ENCODE data around the gene AURKB.

DNA sequence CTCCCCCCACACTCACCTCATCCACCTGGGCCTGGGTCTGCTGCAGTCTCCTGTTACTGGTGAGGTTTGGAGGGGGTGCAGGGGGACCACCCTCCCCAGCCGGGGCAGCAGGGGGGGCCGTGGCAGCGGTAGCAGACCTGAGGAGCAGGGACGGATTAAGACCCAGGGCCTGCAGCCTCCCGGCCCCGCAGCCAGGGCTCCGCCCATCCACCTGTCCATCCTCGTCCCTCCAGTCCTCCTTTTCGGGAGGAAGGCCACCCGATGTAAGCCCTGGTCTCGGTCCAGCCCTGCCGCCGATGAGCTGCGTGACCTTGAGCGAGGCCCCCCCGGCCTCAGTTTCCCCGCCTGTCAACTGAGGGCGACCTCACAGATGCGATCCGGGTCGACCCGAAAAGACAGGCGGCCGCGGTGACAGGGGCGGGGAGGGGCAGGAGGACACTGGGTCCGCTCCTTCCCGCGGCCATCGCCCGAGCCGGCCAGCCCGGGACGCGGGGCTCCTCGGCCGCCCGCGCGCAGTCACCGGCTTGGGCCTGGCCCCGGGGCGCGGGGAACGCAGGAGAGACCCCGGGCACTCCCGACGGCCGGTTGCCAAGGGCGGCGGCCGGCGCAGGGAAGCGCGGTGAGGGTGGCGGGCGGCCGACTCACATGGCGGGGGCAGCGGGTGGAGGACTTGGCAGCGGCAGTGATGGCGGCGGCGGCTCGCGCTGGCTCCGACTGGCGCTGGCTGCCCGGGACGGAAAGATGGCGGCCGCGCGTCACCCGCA lies 48.0 kb downstream of the AURKB start, which contains the start of gene VAMP2:
- TF ChIP-seq MED13 (CRISPR knock-in tag; IDR thresholded peaks at IDR 0.05): no peak
- TF ChIP-seq MYC (CRISPR knock-in tag; IDR thresholded peaks at IDR 0.05; ENCODE audit: borderline replicate concordance): peak; percentile 17; the same call in 1 of the 2 replicates
- TF ChIP-seq GATAD2A (CRISPR knock-in tag; IDR thresholded peaks at IDR 0.05): no peak
- no peak for TF ChIP-seq CBX2 (IDR thresholded peaks at IDR 0.05; ENCODE audit: low read depth, low read length)
- TF ChIP-seq CBX2 (CRISPR knock-in tag; IDR thresholded peaks at IDR 0.05; ENCODE audit: low read depth): no peak
- no peak for TF ChIP-seq SP1 (IDR thresholded peaks at IDR 0.05)
- TF ChIP-seq SP1 (CRISPR knock-in tag; IDR thresholded peaks at IDR 0.05): no peak
- no peak for TF ChIP-seq CBX1 (IDR thresholded peaks at IDR 0.05; ENCODE audit: low read depth)
- peak in 1 of 2 experiments; percentile 75; a peak in 3 of 4 replicates for TF ChIP-seq POLR2A (IDR thresholded peaks at IDR 0.05; ENCODE audit: insufficient read depth in 1 of 2, low read depth in 2 of 2, low read length in 2 of 2)

Data from HepG2 (cell line).